NB4 (cell line): ENCODE measurements around the gene BCAR3.

ENCODE experiments used
- MYC ChIP-seq: IDR thresholded peaks from 2 replicates; pipeline ENCODE4 v1.6.1; 2011; ENCODE audit warnings: low read depth, low read length
- POLR2A ChIP-seq: IDR thresholded peaks from 2 replicates; pipeline ENCODE4 v1.6.1; 2011; ENCODE audit warnings: mild to moderate bottlenecking; ENCODE audit not compliant: insufficient read length; ENCODE audit errors: extremely low read depth

DNA sequence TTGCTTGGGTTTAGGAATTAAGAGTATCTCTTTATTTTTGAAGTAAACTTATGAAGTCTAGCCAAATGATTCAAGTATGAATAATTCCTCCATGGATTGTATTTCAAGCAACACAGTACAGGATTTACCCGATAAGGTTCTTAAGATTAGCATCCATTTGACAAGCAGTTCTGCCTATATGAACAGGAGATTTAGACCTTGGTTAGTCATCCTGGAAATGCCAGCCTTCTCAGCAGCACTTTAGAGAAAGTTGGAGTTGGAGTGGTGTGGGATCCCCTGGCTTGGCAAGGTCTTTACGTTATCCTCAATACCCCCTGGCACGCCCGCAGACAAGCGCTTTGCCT, 1.6 kb downstream of the BCAR3 start:
- TF ChIP-seq POLR2A (no peak), MYC (no peak)
